ENCODE data around the gene NDUFS7. TPM values are rescaled to one million over a fixed set of nuclear protein-coding genes. Genes with fewer than 3 reads are reported as not detected.

Gene NDUFS7
- total and polyA plus RNA-seq, 2 donors (not counting 3 experiments of a cell fraction or from before 2014, with no cell fraction given), result 101 to 224 TPM

DNA sequence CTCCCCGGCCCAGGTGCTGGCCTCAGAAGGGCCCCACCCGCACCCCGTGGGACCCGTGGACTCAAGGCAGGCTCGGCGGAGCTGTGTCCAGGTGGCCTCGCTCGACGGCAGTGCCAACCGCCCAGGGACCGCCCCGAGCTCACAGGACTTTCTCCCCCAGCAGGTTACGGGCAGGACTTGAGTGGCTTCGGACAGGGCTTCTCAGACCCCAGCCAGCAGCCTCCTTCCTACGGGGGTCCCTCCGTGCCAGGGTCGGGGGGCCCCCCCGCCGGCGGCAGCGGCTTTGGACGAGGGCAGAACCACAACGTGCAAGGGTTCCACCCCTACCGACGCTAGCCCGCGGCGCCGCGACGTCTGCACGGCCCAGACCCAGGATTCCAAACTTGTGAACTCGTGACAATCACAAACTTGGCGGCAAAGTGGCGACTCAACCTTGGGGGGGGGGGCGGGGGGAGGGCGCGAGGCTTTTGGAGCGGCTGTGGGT lies 50.9 kb downstream of the NDUFS7 start:
- no peaks in the 10 kb centered on the region for H3K9me3 ChIP-seq (replicated peaks; ENCODE audit: control insufficient read depth, insufficient read depth, low read length)
- POLR2A ChIA-PET, result no interaction called here
- no peak overlapping the region for H3K4me2 ChIP-seq (ENCODE audit: insufficient read depth, low read length)
- H3K79me2 ChIP-seq (ENCODE audit: control insufficient read depth, insufficient read depth, low read length), result peaks cover 14% of the 10 kb centered on the region
- H3K27ac ChIP-seq (ENCODE audit: insufficient read depth, low read depth, low read length), result no peak overlapping the region
- H3K36me3 ChIP-seq (ENCODE audit: control insufficient read depth in 2 of 2, extremely low read depth in 1 of 2, insufficient read depth in 2 of 2, low read length in 2 of 2), result peaks cover 0 to 41% of the 10 kb centered on the region in 2 experiments
- TF ChIP-seq POLR2AphosphoS5 (IDR thresholded peaks at IDR 0.05; ENCODE audit: insufficient read depth, low read depth, low read length) (no peak), POLR2A (IDR thresholded peaks at IDR 0.05; ENCODE audit: low read depth, low read length) (no peak), FOS (IDR thresholded peaks at IDR 0.05; ENCODE audit: borderline replicate concordance, insufficient read depth, low read length) (no peak), GATA2 (IDR thresholded peaks at IDR 0.05; ENCODE audit: insufficient read depth, insufficient read length, low read depth, low read length) (no peak), EZH2 (IDR thresholded peaks at IDR 0.05; ENCODE audit: borderline replicate concordance, low read depth, low read length, severe bottlenecking) (no peak), JUN (IDR thresholded peaks at IDR 0.05; ENCODE audit: borderline replicate concordance, insufficient read depth, insufficient read length, low read depth) (no peak), MYC (IDR thresholded peaks at IDR 0.05; ENCODE audit: low read depth, low read length) (no peak)
- TF ChIP-seq, protein P1, sequence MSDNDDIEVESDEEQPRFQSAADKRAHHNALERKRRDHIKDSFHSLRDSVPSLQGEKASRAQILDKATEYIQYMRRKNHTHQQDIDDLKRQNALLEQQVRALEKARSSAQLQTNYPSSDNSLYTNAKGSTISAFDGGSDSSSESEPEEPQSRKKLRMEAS (IDR thresholded peaks at IDR 0.05; ENCODE audit: insufficient read depth, insufficient read length), result no peak
- TF ChIP-seq, protein P2, sequence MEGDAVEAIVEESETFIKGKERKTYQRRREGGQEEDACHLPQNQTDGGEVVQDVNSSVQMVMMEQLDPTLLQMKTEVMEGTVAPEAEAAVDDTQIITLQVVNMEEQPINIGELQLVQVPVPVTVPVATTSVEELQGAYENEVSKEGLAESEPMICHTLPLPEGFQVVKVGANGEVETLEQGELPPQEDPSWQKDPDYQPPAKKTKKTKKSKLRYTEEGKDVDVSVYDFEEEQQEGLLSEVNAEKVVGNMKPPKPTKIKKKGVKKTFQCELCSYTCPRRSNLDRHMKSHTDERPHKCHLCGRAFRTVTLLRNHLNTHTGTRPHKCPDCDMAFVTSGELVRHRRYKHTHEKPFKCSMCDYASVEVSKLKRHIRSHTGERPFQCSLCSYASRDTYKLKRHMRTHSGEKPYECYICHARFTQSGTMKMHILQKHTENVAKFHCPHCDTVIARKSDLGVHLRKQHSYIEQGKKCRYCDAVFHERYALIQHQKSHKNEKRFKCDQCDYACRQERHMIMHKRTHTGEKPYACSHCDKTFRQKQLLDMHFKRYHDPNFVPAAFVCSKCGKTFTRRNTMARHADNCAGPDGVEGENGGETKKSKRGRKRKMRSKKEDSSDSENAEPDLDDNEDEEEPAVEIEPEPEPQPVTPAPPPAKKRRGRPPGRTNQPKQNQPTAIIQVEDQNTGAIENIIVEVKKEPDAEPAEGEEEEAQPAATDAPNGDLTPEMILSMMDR (IDR thresholded peaks at IDR 0.05; ENCODE audit: extremely low read depth in 1 of 2, insufficient read depth in 1 of 2, low read depth in 1 of 2, low read length in 2 of 2), result no peak
- H3K4me1 ChIP-seq (ENCODE audit: control insufficient read depth, extremely low read depth, insufficient read depth, low read length), result peaks cover 2% of the 10 kb centered on the region
- no peak overlapping the region for H3K4me3 ChIP-seq (replicated peaks in 1 of 3; ENCODE audit: insufficient read depth in 1 of 3, low read depth in 1 of 3, low read length in 3 of 3)
- no TSS peak for BruUV-seq (replicated peaks)
- FAIRE-seq (no peak), DNase-seq (ENCODE audit: low read depth, low spot score) (no peak)
- H3K9me1 ChIP-seq (replicated peaks; ENCODE audit: control insufficient read depth, extremely low read depth, insufficient read depth, low read length), result no peaks in the 10 kb centered on the region
- H3K27me3 ChIP-seq (ENCODE audit: control insufficient read depth in 2 of 2, insufficient read depth in 2 of 2, low read length in 2 of 2), result no peaks in the 10 kb centered on the region
- CTCF ChIA-PET, result no interaction called here
- no peak overlapping the region for H2AFZ ChIP-seq (ENCODE audit: low read depth, low read length)
- H4K20me1 ChIP-seq (replicated peaks; ENCODE audit: control insufficient read depth, extremely low read depth, insufficient read depth, low read length), result no peaks in the 10 kb centered on the region
- intact Hi-C loops (cut with micrococcal nuclease), result no loop called here
- no peak overlapping the region for H3K9ac ChIP-seq (replicated peaks; ENCODE audit: extremely low read depth, insufficient read depth, low read length)
- dilution Hi-C loops (cut with MboI; ENCODE audit: extremely low pct_ligation_motif_present, low sequenced_read_pairs), result no loop called here
